Muscle of leg (tissue), 11 donors: ENCODE data around the gene RSPH1. TPM values are rescaled to one million over a fixed set of nuclear protein-coding genes. Genes with fewer than 3 reads are reported as not detected.

Experiments
- DNase-seq: peaks from one replicate; pipeline ENCODE4 v3.0.0; 2013
- H3K27ac ChIP-seq: one replicate; pipeline ENCODE4 v1.5.1; 2013; ENCODE audit warnings: mild to moderate bottlenecking, low read length, control low read depth
- H3K27me3 ChIP-seq: one replicate; pipeline ENCODE4 v1.6.1; 2013; ENCODE audit warnings: low read length; ENCODE audit not compliant: control insufficient read depth, insufficient read depth
- H3K36me3 ChIP-seq: one replicate; pipeline ENCODE4 v1.6.1; 2013; ENCODE audit warnings: low read length; ENCODE audit not compliant: control insufficient read depth, insufficient read depth
- H3K4me1 ChIP-seq: one replicate; pipeline ENCODE4 v1.6.1; 2013; ENCODE audit warnings: low read length; ENCODE audit not compliant: control insufficient read depth, insufficient read depth
- H3K4me3 ChIP-seq: one replicate; pipeline ENCODE4 v1.5.1; 2013; ENCODE audit warnings: low read length, control low read depth
- H3K9me3 ChIP-seq: replicated peaks from 2 replicates; pipeline ENCODE4 v1.6.1; 2013; ENCODE audit warnings: low read depth, low read length; ENCODE audit not compliant: control insufficient read depth
- WGBS: methylation state at CpG from one replicate; pipeline ENCODE4 v1.1.5; 2013; ENCODE audit warnings: missing lambda C conversion rate; ENCODE audit not compliant: insufficient coverage; 5-methylcytosine and 5-hydroxymethylcytosine counted together
- polyA plus RNA-seq, 8 donors: library from polyadenylated mRNA; unstranded; fragments of 120-200 nt; gene quantifications; one replicate each; pipeline versions ENCODE4 v1.2.1 to v1.2.3, GENCODE V29; 2013; ENCODE audit warnings: inconsistent platforms in 1 of 8, low replicate concordance in 1 of 8; ENCODE audit not compliant: insufficient read length in 8 of 8, insufficient read depth in 1 of 8
- total RNA-seq: library from RNA; stranded (reverse); fragments of 120-200 nt; gene quantifications from one replicate; pipeline ENCODE4 v1.2.4, GENCODE V29; 2013

Gene RSPH1
- total and polyA plus RNA-seq, 9 donors: 0.04 to 1.5 (median 0.27) TPM

GRCh38 chr21:42423197-42423675 lies 72.8 kb downstream of the RSPH1 start:
- no peak overlapping the region for H3K27ac ChIP-seq
- H3K9me3 ChIP-seq: peaks cover 4% of the 10 kb centered on the region
- no peak for DNase-seq
- no peaks in the 10 kb centered on the region for H3K36me3 ChIP-seq
- H3K27me3 ChIP-seq: peaks cover 22% of the 10 kb centered on the region
- 81% methylated on average over 5 of the region's 10 CpGs for WGBS
- no peak overlapping the region for H3K4me3 ChIP-seq
- peaks cover 3% of the 10 kb centered on the region for H3K4me1 ChIP-seq

Other genes starting within 250 kb of the RSPH1 start
- gene TFF3, start 180.8 kb downstream of the RSPH1 start, total RNA-seq: 3.1 TPM
- 10 to 100 TPM in 1 of 8 donors, 1 to 10 TPM in 7; 1.1 to 17.0 (median 2.5) TPM for gene TFF3, start 180.8 kb downstream of the RSPH1 start, polyA plus RNA-seq
- gene TFF2, start 145.2 kb downstream of the RSPH1 start, total RNA-seq: not detected
- under 1 TPM in 2 of 8 donors, not detected in 6; 0.26 to 0.49 TPM for gene TFF2, start 145.2 kb downstream of the RSPH1 start, polyA plus RNA-seq
- gene TFF1, start 129.7 kb downstream of the RSPH1 start, total RNA-seq: not detected
- gene TFF1, start 129.7 kb downstream of the RSPH1 start, polyA plus RNA-seq: 1 to 10 TPM in 1 of 8 donors, under 1 TPM in 1, not detected in 6; 0.54 to 1.3 TPM
- gene TMPRSS3, start 100.2 kb downstream of the RSPH1 start, total RNA-seq: not detected
- under 1 TPM in 4 of 8 donors, not detected in 4; 0.13 to 0.32 (median 0.17) TPM for gene TMPRSS3, start 100.2 kb downstream of the RSPH1 start, polyA plus RNA-seq
- gene UBASH3A, start 92.3 kb downstream of the RSPH1 start, total RNA-seq: 0.04 TPM
- under 1 TPM in 3 of 8 donors, not detected in 5; 0.06 to 0.09 (median 0.09) TPM for gene UBASH3A, start 92.3 kb downstream of the RSPH1 start, polyA plus RNA-seq
- gene SLC37A1, start 17.6 kb upstream of the RSPH1 start, total RNA-seq: 2.3 TPM
- gene SLC37A1, start 17.6 kb upstream of the RSPH1 start, polyA plus RNA-seq: 1 to 10 TPM; 2.2 to 6.9 (median 3.3) TPM
- 6.0 TPM for gene PDE9A, start 157.4 kb upstream of the RSPH1 start, total RNA-seq
- gene PDE9A, start 157.4 kb upstream of the RSPH1 start, polyA plus RNA-seq: 10 to 100 TPM in 4 of 8 donors, 1 to 10 TPM in 4; 7.6 to 11.3 (median 10.0) TPM